ENCODE results near the gene RPS6KA2. TPM values are rescaled to one million over a fixed set of nuclear protein-coding genes. Genes with fewer than 3 reads are reported as not detected.

The RPS6KA2 gene
- total and polyA plus RNA-seq, 2 donors (not counting 1 experiment from before 2014, with no cell fraction given), result 2.2 to 16.0 TPM

DNA sequence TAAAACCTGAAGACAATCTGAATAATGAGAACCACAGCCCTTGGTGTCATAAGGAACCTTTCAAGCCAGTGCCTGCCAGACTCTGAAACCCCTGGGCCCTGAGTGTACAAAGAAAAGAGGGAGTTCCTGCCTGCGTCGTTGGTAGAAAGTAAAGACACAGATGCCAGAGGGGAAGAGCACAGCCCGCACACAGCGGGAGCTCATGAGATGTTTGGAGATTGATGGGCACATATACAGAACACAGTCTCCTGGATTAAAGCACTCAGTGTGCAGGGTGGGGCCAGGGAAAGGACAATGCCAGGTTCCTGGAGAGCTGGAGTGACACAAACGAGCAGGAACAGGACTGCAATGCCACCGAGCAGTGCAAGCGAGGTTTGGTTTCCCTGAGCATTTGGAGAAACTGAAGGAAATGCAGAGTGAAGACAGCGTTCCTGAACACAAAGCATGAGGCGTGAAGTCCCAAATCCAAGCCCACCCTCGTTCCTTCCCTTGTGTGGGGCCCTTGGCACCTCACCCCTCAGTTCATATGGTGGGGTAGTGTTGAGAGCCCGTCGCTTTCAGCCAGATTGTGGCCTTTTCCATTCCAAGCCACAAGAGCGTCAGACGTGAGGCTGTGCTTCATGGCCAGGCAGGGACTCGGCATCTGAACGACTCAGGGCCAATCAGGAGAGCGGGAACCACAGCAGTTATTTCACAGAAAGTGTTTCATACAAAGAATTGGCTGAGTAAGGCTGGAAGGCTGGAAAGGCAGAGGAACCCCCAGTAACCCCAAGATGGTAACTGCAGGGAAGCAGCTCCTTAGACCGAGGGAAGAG is 41.0 kb upstream of the RPS6KA2 start:
- peaks cover 44% of the 10 kb centered on the region for H3K27me3 Mint-ChIP-seq
- POLR2A ChIA-PET, result no interaction called here

More for the DNA sequence above, 41.0 kb upstream of the RPS6KA2 start:
- WGBS (ENCODE audit: insufficient coverage), result 94% methylated on average over 14 of the region's 18 CpGs
- H3K36me3 ChIP-seq (replicated peaks in 1 of 2; ENCODE audit: control extremely low read depth in 1 of 2, control insufficient read depth in 1 of 2, extremely low read depth in 1 of 2, insufficient read depth in 2 of 2, low read length in 1 of 2), result no peaks in the 10 kb centered on the region
- H3K9me3 ChIP-seq (ENCODE audit: control extremely low read depth in 1 of 3, control insufficient read depth in 2 of 3, insufficient read depth in 1 of 3, low read length in 2 of 3), result peaks cover 0 to 6% (median 0%) of the 10 kb centered on the region in 3 donors
- no peak overlapping the region for H3K27ac Mint-ChIP-seq
- no peaks in the 10 kb centered on the region for H3K9me3 Mint-ChIP-seq (ENCODE audit: insufficient read depth)
- peaks cover 0 to 12% of the 10 kb centered on the region in 2 donors for H3K4me1 ChIP-seq (ENCODE audit: control insufficient read depth in 2 of 2, insufficient read depth in 2 of 2, low read length in 2 of 2)
- H2AFZ ChIP-seq (ENCODE audit: insufficient read depth, low read depth, low read length, poor library complexity, severe bottlenecking), result no peak overlapping the region
- intact Hi-C loops (cut with micrococcal nuclease), result no loop called here
- CTCF ChIA-PET, result no interaction called here
- no peak overlapping the region for H3K9ac ChIP-seq (ENCODE audit: low read length)
- no peak overlapping the region for H3K4me2 ChIP-seq (replicated peaks; ENCODE audit: low read depth, low read length, poor library complexity, severe bottlenecking)
- H3K4me1 Mint-ChIP-seq, result peaks cover 17% of the 10 kb centered on the region
- no peak for TF ChIP-seq CTCF (IDR thresholded peaks at IDR 0.05)
- TF ChIP-seq EZH2 (IDR thresholded peaks at IDR 0.05; ENCODE audit: borderline replicate concordance, insufficient read depth, low read depth, low read length, poor library complexity, severe bottlenecking), result no peak
- no peak overlapping the region for H3K4me3 ChIP-seq (ENCODE audit: control extremely low read depth in 1 of 5, extremely low read depth in 1 of 5, insufficient read depth in 1 of 5, low read depth in 2 of 5, low read length in 4 of 5)
- no peak overlapping the region for H3K27ac ChIP-seq (ENCODE audit: low read length in 2 of 2)
- H4K20me1 ChIP-seq (ENCODE audit: control insufficient read depth, insufficient read depth, low read length, poor library complexity, severe bottlenecking), result no peaks in the 10 kb centered on the region
- DNase-seq, result no peak
- ATAC-seq (ENCODE audit: low read depth), result no peak
- no peak overlapping the region for H3K4me3 Mint-ChIP-seq
- no peaks in the 10 kb centered on the region for H3K79me2 ChIP-seq (ENCODE audit: control insufficient read depth, insufficient read depth, low read length)
- H3K27me3 ChIP-seq (replicated peaks in 1 of 4; ENCODE audit: control extremely low read depth in 1 of 4, control insufficient read depth in 3 of 4, insufficient read depth in 4 of 4, low read length in 3 of 4), result peaks cover 0 to 32% (median 14%) of the 10 kb centered on the region in 4 experiments

All from B cell (primary cell).